Effector memory CD4-positive, alpha-beta T cell (primary cell): ENCODE data around the gene SLC17A7.
"Not testable (repeated sequence)": the region's sequence is repeated elsewhere in the genome, so short reads cannot be mapped to it uniquely, and the experiment has no call there.

Experiments used
- DNase-seq, 3 donors: peaks; one replicate each; pipeline ENCODE4 v3.0.0-alpha.2; 2020
- H3K27ac ChIP-seq: 2 replicates; pipeline ENCODE4 v1.7.0; 2013; ENCODE audit warnings: mild to moderate bottlenecking, low read length, moderate library complexity; ENCODE audit not compliant: insufficient read depth, poor library complexity, severe bottlenecking
- H3K27me3 ChIP-seq: replicated peaks from 2 replicates; pipeline ENCODE4 v1.7.0; 2013; ENCODE audit warnings: mild to moderate bottlenecking, low read length; ENCODE audit not compliant: insufficient read depth, control insufficient read depth, poor library complexity, severe bottlenecking
- H3K36me3 ChIP-seq: 2 replicates; pipeline ENCODE4 v1.7.0; 2013; ENCODE audit warnings: mild to moderate bottlenecking, low read length, moderate library complexity; ENCODE audit not compliant: control insufficient read depth, insufficient read depth
- H3K4me1 ChIP-seq: 2 replicates; pipeline ENCODE4 v1.7.0; 2013; ENCODE audit warnings: low read length, mild to moderate bottlenecking; ENCODE audit not compliant: control insufficient read depth, insufficient read depth, poor library complexity, severe bottlenecking
- H3K4me3 ChIP-seq: 2 replicates; pipeline ENCODE4 v1.7.0; 2013; ENCODE audit warnings: low read length, low read depth, mild to moderate bottlenecking; ENCODE audit not compliant: insufficient read depth, poor library complexity, severe bottlenecking
- H3K9me3 ChIP-seq: 2 replicates; pipeline ENCODE4 v1.7.0; 2013; ENCODE audit warnings: mild to moderate bottlenecking, low read length, moderate library complexity; ENCODE audit not compliant: control insufficient read depth

SLC17A7 gene

GRCh38 chr19:49444100-49444700, 2.9 kb upstream of the SLC17A7 start:
- Histone ChIP-seq H3K27me3 (peaks cover 32% of the 10 kb centered on the region), H3K36me3 (peaks cover 13% of the 10 kb centered on the region), H3K4me1 (peaks cover 19% of the 10 kb centered on the region)
- H3K4me3 ChIP-seq, H3K27ac ChIP-seq, DNase-seq, H3K9me3 ChIP-seq: not testable (repeated sequence)

- peak; percentile 82 to 88 (median 83) for DNase-seq
- Histone ChIP-seq H3K4me3 (peak overlapping the region; percentile 60), H3K36me3 (peaks cover 10% of the 10 kb centered on the region), H3K27me3 (peaks cover 39% of the 10 kb centered on the region), H3K4me1 (peaks cover 19% of the 10 kb centered on the region), H3K9me3 (no peaks in the 10 kb centered on the region), H3K27ac (peak overlapping the region; percentile 51)
These were observed 2.2 kb upstream of the SLC17A7 start for GRCh38 chr19:49443366-49444099.

GRCh38 chr19:49442771-49443365, 1.5 kb upstream of the SLC17A7 start:
- Histone ChIP-seq H3K27ac (no peak overlapping the region), H3K4me3 (peak overlapping the region; percentile 60), H3K9me3 (no peaks in the 10 kb centered on the region), H3K27me3 (peaks cover 45% of the 10 kb centered on the region), H3K4me1 (peaks cover 19% of the 10 kb centered on the region), H3K36me3 (peaks cover 10% of the 10 kb centered on the region)
- peak; percentile 22 to 53 (median 29) for DNase-seq

GRCh38 chr19:49442354-49442753, 1.0 kb upstream of the SLC17A7 start:
- peaks cover 7% of the 10 kb centered on the region for H3K36me3 ChIP-seq
- no peak overlapping the region for H3K4me3 ChIP-seq
- H3K27ac ChIP-seq, result no peak overlapping the region
- peaks cover 45% of the 10 kb centered on the region for H3K27me3 ChIP-seq
- DNase-seq, result no peak
- H3K9me3 ChIP-seq, result no peaks in the 10 kb centered on the region
- H3K4me1 ChIP-seq, result peaks cover 19% of the 10 kb centered on the region

- Histone ChIP-seq H3K36me3 (peaks cover 3% of the 10 kb centered on the region), H3K27ac (no peak overlapping the region), H3K9me3 (no peaks in the 10 kb centered on the region), H3K27me3 (peaks cover 46% of the 10 kb centered on the region), H3K4me3 (no peak overlapping the region), H3K4me1 (peaks cover 19% of the 10 kb centered on the region)
- DNase-seq, result no peak
These were observed 628 bp upstream of the SLC17A7 start for GRCh38 chr19:49441960-49442350.

- Histone ChIP-seq H3K36me3 (no peaks in the 10 kb centered on the region), H3K4me1 (peaks cover 25% of the 10 kb centered on the region), H3K4me3 (no peak overlapping the region), H3K27me3 (peaks cover 59% of the 10 kb centered on the region), H3K27ac (no peak overlapping the region), H3K9me3 (no peaks in the 10 kb centered on the region)
- DNase-seq, result no peak
These were observed 703 bp downstream of the SLC17A7 start for GRCh38 chr19:49440439-49441209.

- H3K27ac ChIP-seq, result no peak overlapping the region
- no peaks in the 10 kb centered on the region for H3K36me3 ChIP-seq
- peaks cover 25% of the 10 kb centered on the region for H3K4me1 ChIP-seq
- H3K4me3 ChIP-seq, result no peak overlapping the region
- H3K9me3 ChIP-seq, result no peaks in the 10 kb centered on the region
- DNase-seq, result no peak
- H3K27me3 ChIP-seq, result peaks cover 59% of the 10 kb centered on the region
These were observed 1.5 kb downstream of the SLC17A7 start for GRCh38 chr19:49439836-49440235.

GRCh38 chr19:49438261-49438660, 3.1 kb downstream of the SLC17A7 start:
- DNase-seq, result no peak
- Histone ChIP-seq H3K4me1 (peaks cover 28% of the 10 kb centered on the region), H3K4me3 (no peak overlapping the region), H3K27me3 (peaks cover 73% of the 10 kb centered on the region), H3K27ac (no peak overlapping the region), H3K36me3 (no peaks in the 10 kb centered on the region), H3K9me3 (no peaks in the 10 kb centered on the region)

GRCh38 chr19:49437231-49437630, 4.1 kb downstream of the SLC17A7 start:
- Histone ChIP-seq H3K27me3 (peaks cover 80% of the 10 kb centered on the region), H3K36me3 (no peaks in the 10 kb centered on the region), H3K4me3 (no peak overlapping the region), H3K27ac (no peak overlapping the region), H3K4me1 (peaks cover 27% of the 10 kb centered on the region), H3K9me3 (no peaks in the 10 kb centered on the region)
- DNase-seq, result no peak
